ENCODE results near the gene NEMP1. TPM values are rescaled to one million over a fixed set of nuclear protein-coding genes. Genes with fewer than 3 reads are reported as not detected.

NEMP1 gene
- total RNA-seq, 1 experiment from 2014 or later, result 16.4 TPM

- no peaks in the 10 kb centered on the region for H3K9me2 ChIP-seq (replicated peaks; ENCODE audit: low read length)
- no peak overlapping the region for H3K4me3 ChIP-seq (ENCODE audit: low read length)
- CTCF ChIA-PET, result no interaction called here
- no peaks in the 10 kb centered on the region for H3K27me3 ChIP-seq (ENCODE audit: low read length)
- intact Hi-C loops (cut with micrococcal nuclease), result loop anchor here (5.0 kb wide), 1 partner anchor 116 kb away; no protein-coding TSS in a partner anchor
- ATAC-seq, result no peak
- POLR2A ChIA-PET (ENCODE audit: unreplicated experiment), result no interaction called here
- BruUV-seq (replicated peaks), result no TSS peak
- no peak overlapping the region for H2AFZ ChIP-seq (ENCODE audit: low read length)
- H3K4me2 ChIP-seq (ENCODE audit: low read length), result no peak overlapping the region
- H3K9me3 ChIP-seq (ENCODE audit: low read length), result no peaks in the 10 kb centered on the region
- no peak overlapping the region for H3K27ac ChIP-seq (ENCODE audit: low read length)
- no peak overlapping the region for H3K9ac ChIP-seq (ENCODE audit: low read length)
- DNase-seq, result no peak
- H3K79me2 ChIP-seq (ENCODE audit: low read length), result no peaks in the 10 kb centered on the region
- peaks cover 38% of the 10 kb centered on the region; the same call in 1 of the 2 replicates for H3K36me3 ChIP-seq (ENCODE audit: low read depth, low read length)
- H3K4me1 ChIP-seq (ENCODE audit: insufficient read depth, low read length), result no peaks in the 10 kb centered on the region
- no peaks in the 10 kb centered on the region for H4K20me1 ChIP-seq (ENCODE audit: low read length)
- no peaks in the 10 kb centered on the region for H3F3A ChIP-seq (ENCODE audit: low read length, unreplicated experiment)
- TF ChIP-seq EZH2 (IDR thresholded peaks at IDR 0.05; ENCODE audit: low read length, unreplicated experiment) (no peak), EZH2phosphoT487 (IDR thresholded peaks at IDR 0.05; ENCODE audit: borderline replicate concordance, low read length) (no peak), CTCF (conservative IDR thresholded peaks at IDR 0.05; ENCODE audit: low read depth, low read length) (no peak)
Observed at GRCh38 chr12:57066245-57066644, 12.3 kb downstream of the NEMP1 start.

- CTCF ChIA-PET, result no interaction called here
Observed at GRCh38 chr12:57063991-57064685, 14.5 kb downstream of the NEMP1 start.

More at GRCh38 chr12:57063991-57064685, 14.5 kb downstream of the NEMP1 start:
- Histone ChIP-seq H3K9me3 (ENCODE audit: low read length) (no peaks in the 10 kb centered on the region), H3K4me2 (ENCODE audit: low read length) (no peak overlapping the region), H4K20me1 (ENCODE audit: low read length) (no peaks in the 10 kb centered on the region), H3K9me2 (replicated peaks; ENCODE audit: low read length) (no peaks in the 10 kb centered on the region), H3K36me3 (ENCODE audit: low read depth, low read length) (peaks cover 37% of the 10 kb centered on the region), H3F3A (ENCODE audit: low read length, unreplicated experiment) (no peaks in the 10 kb centered on the region), H3K4me3 (ENCODE audit: low read length) (no peak overlapping the region), H2AFZ (ENCODE audit: low read length) (no peak overlapping the region), H3K79me2 (ENCODE audit: low read length) (no peaks in the 10 kb centered on the region), H3K27me3 (ENCODE audit: low read length) (no peaks in the 10 kb centered on the region), H3K4me1 (ENCODE audit: insufficient read depth, low read length) (no peaks in the 10 kb centered on the region), H3K27ac (ENCODE audit: low read length) (no peak overlapping the region), H3K9ac (ENCODE audit: low read length) (no peak overlapping the region)
- DNase-seq (no peak), ATAC-seq (no peak)
- POLR2A ChIA-PET (ENCODE audit: unreplicated experiment), result no interaction called here
- TF ChIP-seq EZH2phosphoT487 (IDR thresholded peaks at IDR 0.05; ENCODE audit: borderline replicate concordance, low read length), result no peak
- TF ChIP-seq CTCF (conservative IDR thresholded peaks at IDR 0.05; ENCODE audit: low read depth, low read length), result no peak
- TF ChIP-seq EZH2 (IDR thresholded peaks at IDR 0.05; ENCODE audit: low read length, unreplicated experiment), result no peak
- intact Hi-C loops (cut with micrococcal nuclease), result no loop called here
- no TSS peak for BruUV-seq (replicated peaks)
